Fibroblast of the conjunctiva (primary cell): Measurements from ENCODE around the gene PBRM1.

ENCODE experiments used
- DNase-seq: peaks from one replicate; pipeline ENCODE4 v3.0.0-alpha.2; 2010; ENCODE audit warnings: low read depth

The PBRM1 gene

DNA sequence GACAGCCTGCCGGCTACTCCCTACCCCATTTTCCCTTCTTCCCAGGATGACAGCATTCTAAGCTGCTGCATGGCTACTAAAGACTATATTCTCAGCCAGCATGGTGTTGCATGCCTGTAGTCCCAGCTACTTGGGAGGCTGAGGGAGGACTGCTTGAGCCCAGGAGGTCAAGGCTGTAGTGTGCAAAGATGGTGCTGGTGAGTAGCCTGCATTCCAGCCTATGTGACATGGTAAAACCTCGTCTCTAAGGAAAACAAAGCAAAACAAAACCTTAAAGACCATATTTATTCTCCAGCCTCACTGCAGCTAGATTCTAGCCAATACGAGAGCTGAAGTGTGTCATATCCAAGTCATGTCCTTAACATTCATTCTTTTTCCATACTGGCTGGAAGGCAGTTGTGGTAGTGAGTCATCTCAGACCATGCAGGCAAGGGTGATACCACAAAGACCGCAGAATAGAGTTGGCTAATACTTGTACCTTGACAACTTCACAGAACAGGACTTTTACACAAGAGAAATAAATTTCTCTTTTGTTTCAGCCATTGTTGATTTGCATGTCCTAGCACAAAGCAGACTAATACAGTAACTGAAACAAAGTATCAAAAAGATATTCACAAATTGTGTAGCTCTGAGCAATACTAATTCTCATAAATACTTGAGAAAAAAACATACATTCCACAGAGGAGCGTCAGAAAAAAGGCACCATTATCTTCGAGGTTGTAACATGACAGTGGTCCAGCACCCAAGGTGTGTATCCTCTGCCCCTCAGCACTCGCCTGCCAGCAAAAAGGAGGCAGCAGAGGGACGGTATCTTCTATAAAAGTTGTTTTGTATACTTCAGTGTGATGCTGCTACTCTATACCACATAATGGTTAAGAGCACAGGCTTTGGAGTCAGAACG is 14.8 kb downstream of the PBRM1 start:
- peak; percentile 99 for DNase-seq

DNA sequence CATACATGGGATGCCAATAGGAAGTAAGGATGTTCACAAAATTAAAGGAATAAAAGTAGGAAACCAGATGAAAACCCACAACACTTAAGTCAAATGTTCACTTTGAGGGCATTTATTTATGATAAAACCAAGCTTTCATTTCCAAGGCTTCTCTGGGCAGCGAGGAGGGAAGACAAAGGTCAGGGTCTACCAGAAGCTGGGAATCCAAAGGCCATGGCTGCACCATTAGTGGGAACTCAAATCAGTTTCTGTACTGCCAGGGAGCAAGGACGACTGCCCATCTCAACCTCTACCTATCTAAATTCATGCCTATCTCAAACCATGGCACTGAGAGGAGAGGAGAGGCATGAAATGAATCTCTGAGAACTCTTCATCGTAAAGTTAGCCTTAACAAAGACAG is 22.6 kb downstream of the PBRM1 start:
- no peak for DNase-seq

GRCh38 chr3:52660046-52660445 is 25.7 kb downstream of the PBRM1 start:
- no peak for DNase-seq

- DNase-seq = no peak
These were observed 29.8 kb downstream of the PBRM1 start for GRCh38 chr3:52655895-52656294.

GRCh38 chr3:52651592-52651991 is 34.1 kb downstream of the PBRM1 start:
- no peak for DNase-seq

- no peak for DNase-seq
These were observed 35.3 kb downstream of the PBRM1 start for GRCh38 chr3:52650439-52650838.

DNA sequence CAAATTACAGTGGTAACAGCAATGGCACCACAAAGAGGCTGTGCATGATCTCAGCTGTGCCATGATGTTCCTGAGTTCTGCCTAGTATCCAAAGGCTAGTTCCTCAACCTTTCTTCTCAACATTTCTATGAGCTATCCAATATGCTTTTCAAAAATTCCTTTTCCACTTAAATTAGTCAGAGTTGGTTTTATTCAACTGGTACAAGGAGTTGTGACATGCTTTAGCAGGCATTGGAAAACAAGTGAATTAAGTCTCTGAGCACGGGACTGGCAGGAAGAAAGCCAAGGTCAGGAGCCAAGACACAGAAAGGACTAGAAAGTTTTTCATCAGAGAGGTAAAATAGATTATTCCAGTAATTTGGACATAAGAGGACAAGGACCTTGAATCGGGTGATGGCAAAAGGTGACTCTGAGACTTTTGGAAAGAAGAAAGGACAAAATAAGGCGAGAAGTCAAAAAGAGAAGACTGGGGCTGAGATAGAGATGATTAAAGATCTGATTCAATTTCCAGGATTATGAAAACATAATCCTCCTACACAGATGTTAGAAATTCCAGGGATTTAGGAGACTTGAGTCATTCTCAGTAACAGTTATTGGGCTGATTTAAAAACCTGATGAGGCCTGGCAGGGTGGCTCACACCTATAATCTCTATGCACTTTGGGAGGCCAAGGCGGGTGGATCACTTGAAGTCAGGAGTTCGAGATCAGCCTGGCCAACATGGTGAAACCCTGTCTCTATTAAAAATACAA is 36.1 kb downstream of the PBRM1 start:
- DNase-seq = no peak

- no peak for DNase-seq
These were observed 40.2 kb downstream of the PBRM1 start for GRCh38 chr3:52645549-52645948.

- no peak for DNase-seq
These were observed 49.0 kb downstream of the PBRM1 start for GRCh38 chr3:52636673-52637072.

DNA sequence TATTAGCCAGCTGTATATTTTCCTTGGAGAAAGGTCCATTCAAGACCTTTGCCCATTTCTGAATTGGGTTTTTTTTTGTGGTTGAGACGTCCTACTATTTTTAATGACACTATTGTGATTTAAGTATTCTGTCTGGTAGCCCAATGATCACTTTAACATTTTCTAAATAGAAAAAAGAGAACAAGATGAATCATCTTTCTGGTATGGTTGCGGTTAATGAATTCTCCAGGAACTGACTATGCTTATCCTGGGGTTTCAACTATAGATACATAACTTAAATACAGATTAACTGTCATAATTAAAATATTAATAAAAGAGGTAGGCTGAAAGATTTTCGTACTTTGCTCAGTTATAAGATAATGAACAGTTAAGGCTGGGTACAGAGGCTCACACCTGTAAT is 51.9 kb downstream of the PBRM1 start:
- no peak for DNase-seq

DNA sequence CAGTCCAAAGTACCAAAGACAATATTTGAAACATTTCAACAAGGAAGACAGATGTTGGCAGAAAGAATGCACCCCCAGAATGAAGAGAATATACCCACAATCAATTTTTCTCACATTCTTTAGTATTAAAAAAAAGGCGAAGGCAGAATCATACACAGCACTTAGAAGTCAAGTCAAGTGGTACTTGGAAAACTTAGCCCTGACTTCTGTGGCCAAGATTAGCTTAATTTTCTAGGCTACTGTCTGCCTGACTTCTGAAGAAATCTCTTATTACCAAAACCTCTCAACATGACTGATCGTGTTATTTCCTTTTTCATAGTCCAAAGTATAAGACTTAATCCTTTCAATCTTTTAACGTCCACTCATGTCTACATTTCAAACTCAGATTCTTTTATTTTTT is 60.7 kb downstream of the PBRM1 start:
- no peak for DNase-seq

GRCh38 chr3:52623234-52623792 is 62.4 kb downstream of the PBRM1 start:
- DNase-seq = no peak

- no peak for DNase-seq
These were observed 65.1 kb downstream of the PBRM1 start for GRCh38 chr3:52620580-52620979.

DNA sequence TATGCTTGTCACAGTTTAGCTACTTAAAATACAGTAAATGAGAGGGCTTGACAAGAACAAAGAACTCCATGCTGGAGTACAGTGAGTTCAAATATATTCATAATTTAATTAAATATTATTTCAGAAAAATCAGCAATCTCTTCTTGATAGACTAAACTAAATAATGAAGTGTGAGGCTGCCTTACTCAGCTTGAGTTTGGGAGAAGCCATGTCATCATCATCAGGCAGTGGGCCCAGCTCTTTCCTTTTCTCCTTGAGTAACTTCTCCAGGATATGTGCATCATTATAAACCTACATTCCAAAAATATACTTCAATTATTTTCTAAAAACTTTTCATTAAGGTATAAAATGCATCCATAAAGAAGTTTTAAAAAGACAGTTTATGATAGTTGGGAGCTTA is 70.5 kb downstream of the PBRM1 start:
- no peak for DNase-seq

DNA sequence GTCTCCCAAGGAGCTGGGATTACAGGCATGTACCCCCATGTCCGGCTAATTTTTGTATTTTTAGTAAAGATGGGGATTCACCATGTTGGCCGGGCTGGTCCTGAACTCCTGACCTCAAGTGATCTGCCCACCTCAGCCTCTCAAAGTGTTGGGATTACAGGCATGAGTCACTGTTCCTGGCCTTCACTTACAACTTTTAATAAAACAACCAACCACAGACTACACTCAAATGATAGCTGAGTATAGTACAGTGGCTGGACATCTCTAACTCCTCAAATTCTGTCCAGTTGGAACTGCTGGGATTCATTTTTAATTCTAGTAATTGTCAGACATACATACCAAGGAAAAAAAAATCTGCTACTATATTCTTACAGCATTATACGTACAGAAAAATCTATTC is 71.0 kb downstream of the PBRM1 start:
- DNase-seq = no peak

DNA sequence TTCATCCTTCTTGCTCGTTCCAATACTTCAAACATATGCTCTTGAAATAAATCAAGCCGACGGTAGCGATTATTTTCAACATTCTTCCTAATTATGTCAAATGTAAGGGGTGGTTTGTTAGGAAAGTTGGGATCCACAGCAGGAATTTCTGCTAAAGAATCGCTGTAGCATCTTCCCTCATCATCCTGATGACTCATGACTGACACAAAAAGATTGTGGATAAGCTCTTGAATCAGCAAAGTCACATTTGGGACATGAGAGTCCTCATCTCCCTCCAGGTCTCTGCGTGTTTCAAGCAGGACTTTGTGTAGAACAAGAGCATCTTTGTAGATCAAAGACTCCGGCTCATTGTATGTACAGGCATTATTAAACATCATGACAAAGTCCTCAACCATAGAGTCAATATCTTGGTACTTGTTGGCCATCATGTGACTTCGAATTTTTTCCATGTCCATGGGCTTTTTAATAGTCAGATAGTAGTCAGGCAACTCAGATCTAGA is 76.3 kb downstream of the PBRM1 start:
- no peak for DNase-seq

DNA sequence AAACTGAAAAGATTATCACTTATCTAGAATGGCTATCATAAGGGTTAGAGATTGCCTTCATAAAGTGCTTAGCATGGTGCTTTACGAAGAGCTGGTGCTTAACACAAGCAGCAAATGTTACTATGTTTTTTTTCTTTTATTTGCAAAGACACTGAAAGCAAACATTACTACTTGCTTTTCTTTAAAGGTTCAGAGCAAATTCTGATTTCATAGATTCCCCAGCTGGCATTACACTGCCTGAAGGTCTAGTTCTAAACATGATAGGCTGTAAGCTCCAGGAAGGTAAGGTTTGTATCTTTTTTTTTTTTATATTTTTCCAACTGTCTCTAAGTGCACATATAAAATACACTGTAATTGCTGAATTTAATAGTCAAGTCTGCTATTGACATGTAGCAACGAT is 77.4 kb downstream of the PBRM1 start:
- no peak for DNase-seq

GRCh38 chr3:52606373-52607085 is 79.2 kb downstream of the PBRM1 start:
- DNase-seq = peak; percentile 3

- no peak for DNase-seq
These were observed 85.5 kb downstream of the PBRM1 start for GRCh38 chr3:52600258-52600657.

- no peak for DNase-seq
These were observed 89.0 kb downstream of the PBRM1 start for GRCh38 chr3:52596658-52597265.

GRCh38 chr3:52593103-52593502 is 92.6 kb downstream of the PBRM1 start:
- no peak for DNase-seq
